Measurements from ENCODE around the gene ADAMTSL3. TPM values are rescaled to one million over a fixed set of nuclear protein-coding genes. Genes with fewer than 3 reads are reported as not detected.

The ADAMTSL3 gene
- polyA plus RNA-seq, 1 experiment: 0.05 TPM

DNA sequence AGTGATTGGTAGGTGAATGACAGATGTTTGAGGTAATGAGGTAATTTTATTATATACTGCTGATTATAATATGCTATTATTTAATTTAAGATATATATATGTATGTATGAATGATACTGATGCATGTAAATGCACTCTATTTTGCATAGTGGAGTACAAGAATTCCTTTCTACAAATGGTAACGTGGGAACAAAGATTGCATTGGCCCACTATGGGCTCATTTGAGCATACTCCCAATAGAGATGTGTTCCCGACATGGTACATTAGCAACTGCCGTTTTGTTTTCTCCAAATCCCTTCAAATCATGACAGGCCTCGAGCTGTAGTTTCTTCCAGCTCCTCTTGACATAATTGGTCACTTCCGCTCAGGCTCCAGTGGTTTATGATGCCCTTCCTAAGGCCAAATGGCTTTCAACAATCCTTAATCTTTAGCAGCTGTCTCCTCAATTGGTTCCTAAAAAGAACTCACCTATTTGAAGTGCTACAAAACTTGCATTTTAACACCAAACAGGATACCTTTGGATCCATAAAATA is 266.1 kb downstream of the ADAMTSL3 start:
- Histone ChIP-seq H3K9me3 (ENCODE audit: control insufficient read depth, insufficient read depth, low read length) (no peaks in the 10 kb centered on the region), H3K27ac (ENCODE audit: low read depth, low read length) (no peak overlapping the region), H3K27me3 (ENCODE audit: control insufficient read depth, insufficient read depth, low read length) (no peaks in the 10 kb centered on the region), H3K4me3 (ENCODE audit: low read depth, low read length) (no peak overlapping the region)
- no peak for DNase-seq (ENCODE audit: low read depth, low spot score)
- TF ChIP-seq, protein P1, sequence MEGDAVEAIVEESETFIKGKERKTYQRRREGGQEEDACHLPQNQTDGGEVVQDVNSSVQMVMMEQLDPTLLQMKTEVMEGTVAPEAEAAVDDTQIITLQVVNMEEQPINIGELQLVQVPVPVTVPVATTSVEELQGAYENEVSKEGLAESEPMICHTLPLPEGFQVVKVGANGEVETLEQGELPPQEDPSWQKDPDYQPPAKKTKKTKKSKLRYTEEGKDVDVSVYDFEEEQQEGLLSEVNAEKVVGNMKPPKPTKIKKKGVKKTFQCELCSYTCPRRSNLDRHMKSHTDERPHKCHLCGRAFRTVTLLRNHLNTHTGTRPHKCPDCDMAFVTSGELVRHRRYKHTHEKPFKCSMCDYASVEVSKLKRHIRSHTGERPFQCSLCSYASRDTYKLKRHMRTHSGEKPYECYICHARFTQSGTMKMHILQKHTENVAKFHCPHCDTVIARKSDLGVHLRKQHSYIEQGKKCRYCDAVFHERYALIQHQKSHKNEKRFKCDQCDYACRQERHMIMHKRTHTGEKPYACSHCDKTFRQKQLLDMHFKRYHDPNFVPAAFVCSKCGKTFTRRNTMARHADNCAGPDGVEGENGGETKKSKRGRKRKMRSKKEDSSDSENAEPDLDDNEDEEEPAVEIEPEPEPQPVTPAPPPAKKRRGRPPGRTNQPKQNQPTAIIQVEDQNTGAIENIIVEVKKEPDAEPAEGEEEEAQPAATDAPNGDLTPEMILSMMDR (IDR thresholded peaks at IDR 0.05; ENCODE audit: low read depth, low read length): no peak
- CTCF ChIA-PET: no interaction called here
- POLR2A ChIA-PET: no interaction called here

DNA sequence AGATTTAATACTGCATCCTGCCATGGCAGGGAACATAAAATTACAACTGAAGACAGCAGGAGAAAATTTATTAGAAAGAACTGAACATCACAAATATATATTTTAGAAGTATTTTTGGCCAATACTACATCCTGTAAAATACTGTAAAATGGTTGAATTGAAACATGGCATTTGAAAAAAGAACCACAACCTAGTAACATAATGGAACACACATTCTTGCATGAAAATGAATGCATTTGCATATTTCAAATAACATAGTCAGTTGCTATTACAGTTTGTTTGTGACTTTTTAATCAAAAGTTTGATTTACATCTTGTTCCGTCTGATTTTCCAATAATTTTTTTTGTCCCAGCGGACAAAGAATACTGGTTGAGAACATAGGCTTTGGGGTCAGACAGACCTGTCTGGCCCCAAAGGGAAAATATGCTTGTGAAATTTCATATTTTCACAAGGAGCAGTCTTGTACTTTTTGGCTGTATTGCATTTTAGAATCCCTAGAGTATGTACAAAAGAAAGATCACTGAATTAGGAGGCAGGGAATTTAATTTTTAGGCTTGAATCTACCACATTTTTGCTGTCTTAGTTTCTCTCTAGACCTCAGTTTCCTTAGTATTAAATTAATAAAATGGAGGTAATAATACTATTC is 268.8 kb downstream of the ADAMTSL3 start:
- CTCF ChIA-PET: no interaction called here
- no peak for DNase-seq (ENCODE audit: low read depth, low spot score)
- TF ChIP-seq, protein P1 (IDR thresholded peaks at IDR 0.05; ENCODE audit: low read depth, low read length): no peak
- Histone ChIP-seq H3K9me3 (ENCODE audit: control insufficient read depth, insufficient read depth, low read length) (no peaks in the 10 kb centered on the region), H3K4me3 (ENCODE audit: low read depth, low read length) (no peak overlapping the region), H3K27ac (ENCODE audit: low read depth, low read length) (no peak overlapping the region), H3K27me3 (ENCODE audit: control insufficient read depth, insufficient read depth, low read length) (no peaks in the 10 kb centered on the region)
- POLR2A ChIA-PET: no interaction called here

DNA sequence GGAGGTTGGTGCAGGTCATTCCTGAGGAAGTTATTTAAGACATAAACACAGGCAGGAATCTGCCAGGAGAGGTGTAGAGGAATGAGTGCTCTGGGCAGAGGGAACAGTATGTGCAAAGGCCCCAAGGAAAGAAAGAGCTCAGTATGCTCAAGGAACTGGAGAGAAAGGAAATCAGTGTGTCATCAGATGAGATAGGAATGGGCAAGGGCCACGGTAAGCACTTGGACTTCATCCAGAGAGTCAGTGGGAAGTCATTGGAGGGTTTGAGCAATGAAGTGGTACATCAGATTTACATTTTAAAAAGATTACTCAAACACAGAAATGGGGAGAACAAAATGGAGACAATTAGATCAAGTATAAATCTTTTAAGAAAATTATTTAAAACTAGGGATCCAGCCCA is 272.2 kb downstream of the ADAMTSL3 start:
- Histone ChIP-seq H3K27ac (ENCODE audit: low read depth, low read length) (no peak overlapping the region), H3K9me3 (ENCODE audit: control insufficient read depth, insufficient read depth, low read length) (no peaks in the 10 kb centered on the region), H3K27me3 (ENCODE audit: control insufficient read depth, insufficient read depth, low read length) (no peaks in the 10 kb centered on the region), H3K4me3 (ENCODE audit: low read depth, low read length) (no peak overlapping the region)
- POLR2A ChIA-PET: no interaction called here
- no peak for DNase-seq (ENCODE audit: low read depth, low spot score)
- CTCF ChIA-PET: no interaction called here
- TF ChIP-seq, protein P1 (IDR thresholded peaks at IDR 0.05; ENCODE audit: low read depth, low read length): no peak

DNA sequence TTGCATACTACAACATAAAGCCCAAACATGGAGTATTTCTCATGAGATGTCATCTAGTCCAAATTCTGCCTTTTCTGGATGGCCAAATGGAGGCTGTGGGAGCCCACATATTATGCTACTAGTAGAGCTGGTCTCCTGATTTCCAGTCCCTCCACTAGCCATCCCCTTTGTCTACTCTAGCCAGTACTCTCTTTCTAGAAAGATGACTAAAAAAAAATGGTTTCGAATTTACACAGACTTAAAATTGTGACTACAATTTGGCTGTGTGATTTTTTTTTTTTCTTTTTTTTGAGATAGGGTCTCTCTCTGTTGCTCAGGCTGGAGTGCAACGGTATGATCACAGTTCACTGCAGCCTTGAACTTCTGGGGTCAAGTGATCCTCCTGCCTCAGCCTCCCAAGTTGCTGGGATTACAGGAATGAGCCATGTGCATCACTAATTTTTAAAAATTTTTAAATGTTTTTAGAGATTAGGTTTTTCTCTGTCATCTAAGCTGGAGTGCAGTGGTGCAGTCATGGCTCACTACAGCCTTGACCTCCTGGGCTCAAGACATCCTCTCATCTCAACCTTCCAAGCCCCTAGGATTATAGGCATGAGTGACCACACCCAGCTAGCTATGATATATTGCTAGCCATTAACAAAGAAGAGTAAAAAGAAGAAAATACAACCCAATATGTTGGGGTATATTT is 273.9 kb downstream of the ADAMTSL3 start:
- Histone ChIP-seq H3K9me3 (ENCODE audit: control insufficient read depth, insufficient read depth, low read length) (no peaks in the 10 kb centered on the region), H3K27me3 (ENCODE audit: control insufficient read depth, insufficient read depth, low read length) (no peaks in the 10 kb centered on the region), H3K4me3 (ENCODE audit: low read depth, low read length) (no peak overlapping the region), H3K27ac (ENCODE audit: low read depth, low read length) (no peak overlapping the region)
- TF ChIP-seq, protein P1 (IDR thresholded peaks at IDR 0.05; ENCODE audit: low read depth, low read length): no peak
- CTCF ChIA-PET: no interaction called here
- no peak for DNase-seq (ENCODE audit: low read depth, low spot score)
- POLR2A ChIA-PET: no interaction called here

DNA sequence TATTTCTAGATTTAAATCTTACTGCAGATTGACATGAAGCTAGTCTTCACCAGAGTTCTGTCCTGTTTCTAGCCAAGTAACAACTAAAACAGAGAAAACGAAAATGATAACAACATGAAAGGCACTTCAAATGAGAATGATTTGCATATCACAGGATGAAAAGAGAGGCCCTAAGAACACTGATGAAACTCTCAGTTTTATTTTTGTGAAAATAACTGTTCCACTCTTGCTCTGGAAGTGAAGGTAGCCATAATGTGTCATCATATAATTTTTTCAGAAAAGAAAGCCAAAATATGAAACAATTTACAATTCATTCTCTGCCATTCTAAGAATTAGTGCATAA is 274.4 kb downstream of the ADAMTSL3 start:
- CTCF ChIA-PET: no interaction called here
- TF ChIP-seq, protein P1 (IDR thresholded peaks at IDR 0.05; ENCODE audit: low read depth, low read length): no peak

More for the DNA sequence above, 274.4 kb downstream of the ADAMTSL3 start:
- H3K4me3 ChIP-seq (ENCODE audit: low read depth, low read length): no peak overlapping the region
- H3K9me3 ChIP-seq (ENCODE audit: control insufficient read depth, insufficient read depth, low read length): no peaks in the 10 kb centered on the region
- no peaks in the 10 kb centered on the region for H3K27me3 ChIP-seq (ENCODE audit: control insufficient read depth, insufficient read depth, low read length)
- POLR2A ChIA-PET: no interaction called here
- no peak for DNase-seq (ENCODE audit: low read depth, low spot score)
- H3K27ac ChIP-seq (ENCODE audit: low read depth, low read length): no peak overlapping the region

All from AG04450 (cell line).